HG03521 (cell line): Measurements from ENCODE around the gene DTNB.

Experiments used
- ATAC-seq: cut with Tn5 transposase; IDR thresholded peaks from one replicate; pipeline ENCODE4 v1.9.1; 2021; ENCODE audit warnings: mild to moderate bottlenecking, moderate library complexity; ENCODE audit not compliant: unreplicated experiment

The DTNB gene

GRCh38 chr2:25512707-25513106 is 160.7 kb downstream of the DTNB start:
- ATAC-seq, result no peak

GRCh38 chr2:25506226-25506625 is 167.2 kb downstream of the DTNB start:
- no peak for ATAC-seq

GRCh38 chr2:25505622-25506021 is 167.8 kb downstream of the DTNB start:
- ATAC-seq, result no peak

GRCh38 chr2:25505182-25505581 is 168.2 kb downstream of the DTNB start:
- no peak for ATAC-seq

- no peak for ATAC-seq
These were observed 169.1 kb downstream of the DTNB start for GRCh38 chr2:25504266-25504665.

GRCh38 chr2:25499157-25499556 is 174.2 kb downstream of the DTNB start:
- ATAC-seq, result no peak

GRCh38 chr2:25497918-25498407 is 175.4 kb downstream of the DTNB start:
- no peak for ATAC-seq

GRCh38 chr2:25497229-25497917 is 176.0 kb downstream of the DTNB start:
- ATAC-seq, result no peak

GRCh38 chr2:25494616-25495015 is 178.8 kb downstream of the DTNB start:
- ATAC-seq, result no peak

- no peak for ATAC-seq
These were observed 180.2 kb downstream of the DTNB start for GRCh38 chr2:25493207-25493606.

- ATAC-seq, result no peak
These were observed 180.7 kb downstream of the DTNB start for GRCh38 chr2:25492726-25493125.

GRCh38 chr2:25491966-25492532 is 181.3 kb downstream of the DTNB start:
- ATAC-seq, result no peak

- no peak for ATAC-seq
These were observed 182.2 kb downstream of the DTNB start for GRCh38 chr2:25491003-25491696.

- ATAC-seq, result no peak
These were observed 183.2 kb downstream of the DTNB start for GRCh38 chr2:25490217-25490616.

GRCh38 chr2:25489631-25490030 is 183.7 kb downstream of the DTNB start:
- no peak for ATAC-seq

- ATAC-seq, result no peak
These were observed 189.6 kb downstream of the DTNB start for GRCh38 chr2:25483607-25484266.

- no peak for ATAC-seq
These were observed 191.0 kb downstream of the DTNB start for GRCh38 chr2:25482341-25482740.

GRCh38 chr2:25481381-25482300 is 191.7 kb downstream of the DTNB start:
- ATAC-seq, result no peak

- no peak for ATAC-seq
These were observed 192.8 kb downstream of the DTNB start for GRCh38 chr2:25480561-25480960.

GRCh38 chr2:25479761-25480160 is 193.6 kb downstream of the DTNB start:
- ATAC-seq, result no peak

GRCh38 chr2:25478736-25479135 is 194.6 kb downstream of the DTNB start:
- ATAC-seq, result no peak
